NCI-H128 (cell line): ENCODE measurements around the gene SYT2.
"Not testable (repeated sequence)": the region's sequence is repeated elsewhere in the genome, so short reads cannot be mapped to it uniquely, and the experiment has no call there.

Source experiments
- DNase-seq: peaks from one replicate; lab custom pipeline; 2025; ENCODE audit not compliant: unreplicated experiment; lab: John Stamatoyannopoulos, UW

The SYT2 gene

GRCh38 chr1:202593845-202594244 lies 116.4 kb downstream of the SYT2 start:
- no peak for DNase-seq

GRCh38 chr1:202592146-202592545 lies 118.1 kb downstream of the SYT2 start:
- no peak for DNase-seq

- DNase-seq, result no peak
These were observed 118.7 kb downstream of the SYT2 start for GRCh38 chr1:202591515-202591914.

GRCh38 chr1:202590975-202591411 lies 119.3 kb downstream of the SYT2 start:
- DNase-seq, result no peak

- DNase-seq, result no peak
These were observed 120.1 kb downstream of the SYT2 start for GRCh38 chr1:202590126-202590525.

GRCh38 chr1:202589190-202589930 lies 120.9 kb downstream of the SYT2 start:
- DNase-seq, result no peak

- no peak for DNase-seq
These were observed 121.6 kb downstream of the SYT2 start for GRCh38 chr1:202588503-202589189.

- DNase-seq, result no peak
These were observed 122.3 kb downstream of the SYT2 start for GRCh38 chr1:202587859-202588485.

- DNase-seq, result no peak
These were observed 123.4 kb downstream of the SYT2 start for GRCh38 chr1:202586871-202587270.

GRCh38 chr1:202586018-202586821 lies 124.0 kb downstream of the SYT2 start:
- peak; percentile 26 for DNase-seq

- no peak for DNase-seq
These were observed 124.7 kb downstream of the SYT2 start for GRCh38 chr1:202585590-202585933.

- DNase-seq, result no peak
These were observed 125.3 kb downstream of the SYT2 start for GRCh38 chr1:202584707-202585589.

- DNase-seq, result not testable (repeated sequence)
These were observed 127.9 kb downstream of the SYT2 start for GRCh38 chr1:202582350-202582749.

GRCh38 chr1:202580619-202581018 lies 129.6 kb downstream of the SYT2 start:
- DNase-seq, result no peak

GRCh38 chr1:202579806-202580205 lies 130.4 kb downstream of the SYT2 start:
- no peak for DNase-seq

- no peak for DNase-seq
These were observed 131.7 kb downstream of the SYT2 start for GRCh38 chr1:202578565-202578964.

- no peak for DNase-seq
These were observed 132.2 kb downstream of the SYT2 start for GRCh38 chr1:202578001-202578504.

- DNase-seq, result no peak
These were observed 132.9 kb downstream of the SYT2 start for GRCh38 chr1:202577381-202577780.

GRCh38 chr1:202576816-202577215 lies 133.4 kb downstream of the SYT2 start:
- DNase-seq, result no peak
